ENCODE results near the gene MARVELD3.

Gene MARVELD3

DNA sequence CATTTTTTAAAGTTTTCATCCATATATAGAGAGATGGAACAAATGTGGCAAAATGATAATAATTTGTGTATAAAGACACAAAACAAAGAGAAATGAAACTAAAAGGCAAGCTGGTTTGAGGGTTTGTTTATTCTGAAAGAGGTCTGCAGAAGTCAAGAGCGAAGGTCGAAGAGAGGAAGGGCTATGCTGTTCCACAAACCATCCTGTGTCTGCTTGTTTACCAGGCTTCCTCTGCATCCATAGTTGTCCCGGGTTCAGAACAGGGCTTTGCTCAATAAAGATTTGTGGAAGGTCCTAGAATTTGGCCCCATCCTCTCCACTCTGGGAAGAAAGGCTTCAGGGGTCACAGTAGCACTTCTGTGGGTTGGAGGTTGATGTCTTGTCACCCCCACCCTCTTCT, 2.4 kb upstream of the MARVELD3 start:
- DNase-seq (ENCODE audit: low read depth, low spot score): no peak

DNA sequence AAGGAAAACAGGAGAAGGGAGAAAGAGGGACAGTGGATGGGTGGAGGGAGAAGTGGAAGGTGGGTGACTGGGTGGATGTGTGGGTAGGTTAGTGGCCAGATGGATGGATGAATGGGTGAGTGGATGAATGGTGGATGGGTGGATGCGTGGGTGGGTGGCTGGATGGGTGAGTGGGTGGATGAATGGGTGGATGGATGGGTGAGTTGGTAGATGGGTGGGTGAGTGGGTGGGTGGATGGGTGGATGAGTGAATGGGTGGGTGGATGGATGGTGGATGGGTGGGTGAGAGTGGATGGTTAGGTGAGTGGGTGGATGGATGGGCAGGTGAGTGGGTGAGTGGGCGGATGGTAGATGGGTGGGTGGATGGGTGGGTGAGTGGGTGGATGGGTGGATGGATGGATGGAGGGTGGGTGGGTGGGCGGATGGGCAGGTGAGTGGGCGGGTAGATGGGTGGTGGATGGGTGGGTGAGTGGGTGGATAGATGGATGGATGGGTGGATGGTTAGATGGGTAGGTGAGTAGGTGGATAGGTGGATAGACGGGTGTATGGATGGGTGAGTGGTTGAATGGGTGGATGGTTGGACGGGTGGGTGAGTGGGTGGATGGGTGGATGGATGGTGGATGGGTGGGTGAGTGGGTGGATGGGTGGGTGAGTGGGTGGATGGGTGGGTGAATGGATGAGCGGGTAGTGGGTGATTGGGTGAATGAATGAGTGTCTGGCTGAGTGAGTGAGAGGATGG, 702 bp upstream of the MARVELD3 start:
- no peak for DNase-seq (ENCODE audit: low read depth, low spot score)

DNA sequence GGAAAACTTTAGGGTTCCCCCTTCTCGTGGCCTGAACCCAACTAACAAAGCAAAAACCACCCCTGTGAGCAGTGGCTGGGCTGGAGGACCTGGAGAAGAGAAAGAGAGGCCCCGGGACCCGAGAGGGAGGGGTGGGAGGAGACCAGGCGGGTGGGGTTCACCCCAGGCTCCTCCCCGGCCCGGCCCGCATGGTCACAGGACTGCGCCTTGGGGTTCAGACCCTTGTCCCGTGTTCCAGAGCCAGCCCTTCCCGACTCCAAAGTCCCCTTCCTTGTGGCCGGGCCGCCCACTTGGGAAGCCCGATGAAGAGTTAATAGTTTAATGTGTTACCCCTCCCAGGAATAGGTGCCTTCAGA, 852 bp downstream of the MARVELD3 start:
- DNase-seq (ENCODE audit: low read depth, low spot score): no peak

DNA sequence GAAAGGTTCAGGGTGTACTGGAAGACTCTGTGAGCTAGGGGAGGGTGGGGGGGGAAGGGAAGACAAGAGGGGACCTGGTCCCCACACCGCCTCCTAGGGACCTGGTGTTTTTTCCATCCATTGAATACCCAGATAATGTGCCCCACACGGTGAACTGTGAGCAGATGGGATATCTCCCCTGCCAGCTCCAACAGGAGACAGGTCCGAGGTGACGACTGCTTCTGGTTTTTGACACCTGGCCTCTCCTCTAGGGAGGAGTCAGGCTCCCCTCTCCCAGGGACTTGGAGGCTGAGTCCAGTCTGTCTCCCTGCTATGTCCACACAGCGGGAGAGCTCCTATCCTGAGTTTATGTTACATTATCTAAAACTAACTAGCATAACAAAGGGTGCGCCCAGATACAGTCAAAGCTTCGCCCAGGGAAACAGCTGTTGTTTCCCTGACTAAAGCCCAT, 1.8 kb downstream of the MARVELD3 start:
- no peak for DNase-seq (ENCODE audit: low read depth, low spot score)

DNA sequence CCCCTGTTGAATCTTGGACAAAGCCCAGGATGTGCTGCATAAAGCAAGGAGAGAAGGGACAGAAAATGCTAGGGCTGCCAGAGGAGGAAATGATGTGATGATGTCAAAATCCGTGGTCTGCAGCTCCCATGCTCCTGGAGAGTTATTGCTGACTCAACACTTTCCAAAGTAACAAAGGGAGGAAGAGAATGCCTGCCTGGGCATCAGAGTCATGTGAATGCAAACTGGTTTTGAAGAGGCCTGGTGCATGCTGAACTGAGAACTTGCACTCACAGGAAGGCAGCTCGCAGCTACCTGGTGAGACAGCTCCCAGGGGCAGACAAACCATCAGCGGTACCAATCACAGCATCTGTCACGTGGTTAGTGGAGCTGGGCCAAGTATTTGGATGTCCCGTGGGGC, 2.8 kb downstream of the MARVELD3 start:
- no peak for DNase-seq (ENCODE audit: low read depth, low spot score)

DNA sequence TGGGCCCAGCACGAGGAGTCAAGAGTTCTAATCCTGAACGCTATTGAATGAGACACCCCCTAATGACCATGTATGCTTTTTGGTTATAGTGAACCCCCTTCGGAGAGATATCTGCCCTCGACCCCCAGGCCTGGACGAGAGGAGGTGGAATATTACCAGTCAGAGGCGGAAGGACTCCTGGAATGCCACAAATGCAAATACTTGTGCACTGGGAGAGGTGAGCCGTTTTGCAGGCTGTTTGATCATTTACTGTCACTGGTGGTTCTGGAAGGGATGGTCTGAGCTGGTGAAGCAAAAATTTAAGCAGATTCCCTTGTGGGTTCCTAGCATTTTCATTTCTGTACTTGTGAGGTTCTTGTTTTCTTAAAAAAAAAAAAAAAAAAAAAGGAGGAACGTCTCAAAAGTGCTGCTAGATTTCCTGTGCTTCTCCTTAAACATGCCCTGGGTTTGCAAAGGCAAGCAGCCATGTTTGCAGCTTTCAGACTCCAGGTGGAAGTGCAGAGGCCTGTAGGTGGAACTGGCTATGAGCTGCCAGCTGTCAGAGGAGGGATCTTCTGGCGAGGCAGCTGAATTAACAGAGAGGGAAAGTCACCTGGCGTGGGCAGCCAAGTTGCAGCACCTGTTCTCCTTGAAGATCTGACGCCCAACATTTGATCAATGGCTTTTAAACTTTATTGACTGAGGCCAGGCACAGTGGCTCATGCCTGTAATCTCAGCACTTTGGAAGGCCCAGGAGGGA, 3.5 kb downstream of the MARVELD3 start:
- DNase-seq (ENCODE audit: low read depth, low spot score): no peak

DNA sequence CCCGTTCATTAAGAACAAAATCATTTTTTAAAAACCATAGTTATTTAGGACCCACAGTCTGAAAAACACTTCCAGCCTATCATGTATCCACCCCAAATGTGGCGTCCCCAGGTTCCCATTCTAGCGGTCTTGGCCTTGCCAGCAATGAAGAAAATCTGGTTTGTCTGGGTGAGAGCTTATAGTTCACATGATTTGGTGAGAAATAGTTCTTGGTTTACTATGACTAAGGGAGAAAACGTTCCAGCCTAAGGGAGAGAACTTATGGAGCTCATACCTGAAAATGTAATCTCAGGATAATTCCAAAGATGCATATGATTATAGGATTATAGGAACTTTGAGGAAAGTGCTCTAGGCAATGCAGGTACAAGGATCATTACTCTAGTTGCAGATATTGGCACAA, 4.8 kb downstream of the MARVELD3 start:
- DNase-seq (ENCODE audit: low read depth, low spot score): no peak

DNA sequence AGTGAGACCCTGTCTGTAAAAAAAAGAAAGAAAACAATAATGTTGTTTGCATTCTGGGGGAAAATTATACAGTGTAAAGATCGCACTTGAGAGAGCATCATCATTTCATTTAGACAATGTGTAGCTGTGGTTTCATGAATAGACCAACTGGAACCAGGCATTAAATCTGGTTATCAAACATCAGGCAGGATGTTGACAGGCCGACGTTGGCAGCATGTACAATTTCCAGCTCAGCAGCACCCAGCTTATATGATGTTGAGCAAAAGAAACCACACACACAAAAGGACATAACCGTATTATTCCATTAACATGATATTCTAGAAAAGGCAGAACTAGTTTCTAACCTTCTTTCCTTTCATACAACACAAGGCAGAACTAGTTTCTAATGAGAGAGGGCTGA, 5.8 kb downstream of the MARVELD3 start:
- DNase-seq (ENCODE audit: low read depth, low spot score): no peak

DNA sequence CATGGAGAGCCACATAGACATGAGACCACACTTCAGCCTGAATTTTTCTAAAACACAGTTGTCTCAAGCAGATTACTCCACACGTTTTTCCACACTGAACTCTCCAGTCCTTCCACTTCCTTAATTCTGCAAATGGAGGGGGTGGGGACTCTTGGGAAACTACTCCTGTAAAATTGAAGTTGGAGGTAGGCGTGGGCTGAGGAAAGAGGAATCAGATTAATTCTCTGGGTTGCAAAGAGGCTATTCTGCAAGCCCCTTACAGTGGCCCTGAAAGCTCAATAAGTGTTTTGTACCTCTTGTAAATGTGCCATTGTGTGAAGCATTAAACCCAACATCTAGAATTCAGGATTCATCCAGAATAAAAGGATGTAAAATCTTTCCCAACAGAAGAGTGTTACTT, 9.6 kb downstream of the MARVELD3 start:
- no peak for DNase-seq (ENCODE audit: low read depth, low spot score)

DNA sequence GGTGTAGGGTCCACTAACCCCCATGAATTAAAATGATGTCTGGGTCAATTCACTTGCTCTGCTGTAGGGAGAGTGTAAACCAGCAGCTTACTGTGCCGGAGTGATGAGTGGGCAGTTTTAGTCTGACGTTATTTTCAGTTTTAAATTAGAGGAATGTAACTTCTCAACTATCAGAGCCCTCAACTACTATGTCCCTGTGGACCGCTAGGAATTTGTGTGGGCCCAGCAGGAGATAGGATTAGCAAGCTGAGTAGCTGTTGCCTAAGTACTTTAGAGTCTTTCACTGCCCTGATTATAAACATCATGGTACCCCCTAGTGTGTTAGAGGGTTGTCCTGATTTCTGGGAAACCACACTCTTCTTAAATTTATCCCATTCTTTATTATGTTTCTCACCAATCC, 11.4 kb downstream of the MARVELD3 start:
- no peak for DNase-seq (ENCODE audit: low read depth, low spot score)

DNA sequence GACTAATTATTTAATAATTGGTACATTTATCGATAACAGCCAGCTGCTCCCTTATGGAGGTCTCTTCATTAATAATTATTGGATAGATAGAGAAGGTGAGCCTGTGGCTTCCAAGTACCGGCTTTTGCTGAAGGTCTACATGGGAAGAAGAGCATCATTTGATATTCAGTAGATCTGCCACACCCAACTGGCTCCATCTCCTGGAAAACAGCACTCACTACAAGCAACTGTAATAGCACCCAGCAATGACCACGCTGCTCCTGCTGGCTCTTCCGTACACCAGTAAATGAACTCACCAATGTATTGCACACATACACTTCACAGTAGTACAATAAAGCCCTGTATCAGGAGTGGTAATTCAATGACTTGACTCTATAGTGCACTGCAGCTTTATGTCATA, 19.5 kb downstream of the MARVELD3 start:
- DNase-seq (ENCODE audit: low read depth, low spot score): no peak

DNA sequence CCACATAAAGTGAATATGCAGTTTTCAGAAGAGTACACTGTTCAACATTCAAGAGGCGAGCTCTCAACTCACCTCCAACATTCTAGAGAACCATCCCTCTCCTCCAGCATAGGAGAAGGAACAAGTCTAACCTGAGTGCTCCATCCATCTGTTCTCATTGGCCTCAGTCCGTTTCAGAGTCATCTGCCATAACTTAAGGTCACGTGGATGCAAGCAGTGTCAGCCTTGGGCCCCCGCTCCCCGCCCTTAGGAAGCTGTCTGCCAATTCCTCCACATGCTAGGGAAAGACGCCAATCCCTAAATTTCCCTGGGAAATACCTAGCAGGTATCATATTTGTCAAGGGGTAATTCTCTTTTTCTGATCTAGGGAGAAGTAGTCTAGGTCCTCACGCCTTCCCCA, 21.4 kb downstream of the MARVELD3 start:
- DNase-seq (ENCODE audit: low read depth, low spot score): no peak

DNA sequence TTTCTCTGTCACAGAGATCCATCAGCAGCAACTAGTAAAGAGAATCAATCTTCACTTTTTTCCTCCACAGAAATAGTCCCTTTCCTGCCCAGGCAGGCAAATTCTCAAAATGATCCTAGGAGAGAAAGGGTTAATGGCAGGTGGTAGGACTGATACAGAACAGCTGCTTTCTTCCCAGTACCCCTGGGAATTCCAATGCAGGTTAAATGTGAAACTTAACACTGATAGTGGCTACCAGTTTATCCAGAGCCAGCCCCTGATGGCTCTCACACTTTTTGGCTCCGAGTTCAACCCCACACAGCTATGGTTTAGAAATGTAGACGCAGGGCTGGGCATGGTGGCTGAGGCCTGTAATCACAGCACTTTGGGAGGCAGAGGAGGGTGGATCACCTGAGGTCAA, 22.2 kb downstream of the MARVELD3 start:
- DNase-seq (ENCODE audit: low read depth, low spot score): no peak

DNA sequence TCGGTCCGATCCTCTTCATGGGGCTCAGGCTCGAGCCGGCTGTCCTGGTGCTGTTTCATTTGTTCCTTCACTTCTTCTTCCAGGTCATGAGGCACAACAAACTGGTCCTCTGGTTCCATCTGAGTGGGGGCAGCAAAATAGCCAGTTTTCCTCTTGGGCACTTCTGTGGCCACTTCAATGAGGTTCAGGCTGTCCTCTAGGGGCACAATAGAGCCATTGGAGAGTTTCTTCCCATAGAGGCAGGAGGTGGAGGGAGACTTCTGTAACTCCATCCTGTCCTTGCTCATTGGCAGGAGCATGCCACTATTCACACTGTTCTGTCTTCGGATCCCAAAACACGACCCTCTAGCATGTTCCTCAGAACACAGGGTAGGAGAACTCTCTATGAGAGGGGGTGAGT, 22.9 kb downstream of the MARVELD3 start:
- DNase-seq (ENCODE audit: low read depth, low spot score): no peak

DNA sequence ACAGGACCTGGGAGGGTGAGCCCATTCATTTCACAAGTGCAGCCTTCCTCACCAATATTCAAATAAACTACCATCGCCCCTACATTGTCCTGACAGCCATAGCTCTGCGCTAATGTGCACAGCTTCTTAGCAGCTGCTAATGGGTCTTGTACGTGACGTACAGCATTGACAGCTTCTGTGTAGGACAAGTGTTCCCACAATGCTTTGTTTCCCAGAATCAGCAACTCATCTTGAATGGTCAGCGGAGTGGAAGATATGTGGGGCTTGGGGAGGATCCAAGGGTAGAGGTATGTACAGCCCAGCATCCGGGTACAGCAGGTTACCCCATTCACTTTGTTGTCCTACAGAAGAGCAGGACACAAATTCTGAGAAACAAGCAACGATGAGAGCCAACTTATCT, 23.7 kb downstream of the MARVELD3 start:
- no peak for DNase-seq (ENCODE audit: low read depth, low spot score)

DNA sequence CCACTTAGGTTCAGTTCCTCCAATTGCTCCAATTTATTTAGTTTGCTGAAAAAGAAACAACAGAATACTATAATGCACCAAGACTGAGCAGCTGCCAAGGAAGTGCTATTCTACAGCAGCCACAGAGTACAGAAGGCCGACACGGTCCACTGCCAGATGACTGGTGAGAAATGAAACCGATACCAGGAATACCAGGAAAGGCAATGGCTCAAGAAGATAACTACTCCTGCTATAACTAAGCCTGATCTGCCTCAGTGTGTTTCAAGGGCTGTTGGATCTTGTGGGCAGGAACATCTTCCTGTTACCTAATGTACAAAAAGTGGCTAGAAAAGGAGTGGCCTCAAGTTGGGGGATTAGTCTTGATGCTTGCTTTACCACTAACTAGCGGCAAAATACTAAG, 32.8 kb downstream of the MARVELD3 start:
- DNase-seq (ENCODE audit: low read depth, low spot score): no peak

DNA sequence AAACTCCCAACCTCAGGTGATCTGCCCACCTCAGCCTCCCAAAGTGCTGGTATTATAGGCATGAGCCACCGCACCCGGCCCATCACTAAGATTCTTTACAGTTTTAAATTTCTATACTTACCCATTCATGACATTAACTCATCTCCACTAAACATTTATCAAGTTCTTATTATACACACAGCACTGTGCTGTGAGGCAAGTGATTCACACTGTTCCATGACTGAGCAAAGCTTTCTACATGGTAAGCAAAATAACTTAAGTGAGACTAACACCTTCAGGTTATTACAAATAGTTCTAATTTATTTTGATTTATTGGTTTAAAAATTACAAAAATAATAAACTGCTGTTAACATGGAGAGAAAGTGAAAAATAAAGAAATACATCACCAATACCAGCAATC, 33.5 kb downstream of the MARVELD3 start:
- DNase-seq (ENCODE audit: low read depth, low spot score): no peak

DNA sequence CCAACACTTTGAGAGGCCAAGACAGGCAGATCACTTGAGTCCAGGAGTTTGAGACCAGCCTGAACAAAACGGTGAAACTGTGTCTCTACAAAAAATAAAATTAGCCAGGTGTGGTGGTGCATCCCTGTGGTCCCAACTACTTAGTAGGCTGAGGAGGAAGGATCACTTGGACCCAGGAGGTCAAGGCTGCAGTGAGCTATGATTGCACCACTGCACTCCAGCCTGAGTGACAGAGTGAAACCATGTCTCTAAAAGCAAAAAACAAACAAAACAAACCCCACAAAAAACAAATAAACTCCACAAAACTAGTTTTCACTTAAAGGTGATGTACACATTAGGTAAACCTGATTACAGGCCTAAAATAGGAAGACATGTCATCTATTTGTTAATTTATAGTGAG, 40.3 kb downstream of the MARVELD3 start:
- DNase-seq (ENCODE audit: low read depth, low spot score): no peak

DNA sequence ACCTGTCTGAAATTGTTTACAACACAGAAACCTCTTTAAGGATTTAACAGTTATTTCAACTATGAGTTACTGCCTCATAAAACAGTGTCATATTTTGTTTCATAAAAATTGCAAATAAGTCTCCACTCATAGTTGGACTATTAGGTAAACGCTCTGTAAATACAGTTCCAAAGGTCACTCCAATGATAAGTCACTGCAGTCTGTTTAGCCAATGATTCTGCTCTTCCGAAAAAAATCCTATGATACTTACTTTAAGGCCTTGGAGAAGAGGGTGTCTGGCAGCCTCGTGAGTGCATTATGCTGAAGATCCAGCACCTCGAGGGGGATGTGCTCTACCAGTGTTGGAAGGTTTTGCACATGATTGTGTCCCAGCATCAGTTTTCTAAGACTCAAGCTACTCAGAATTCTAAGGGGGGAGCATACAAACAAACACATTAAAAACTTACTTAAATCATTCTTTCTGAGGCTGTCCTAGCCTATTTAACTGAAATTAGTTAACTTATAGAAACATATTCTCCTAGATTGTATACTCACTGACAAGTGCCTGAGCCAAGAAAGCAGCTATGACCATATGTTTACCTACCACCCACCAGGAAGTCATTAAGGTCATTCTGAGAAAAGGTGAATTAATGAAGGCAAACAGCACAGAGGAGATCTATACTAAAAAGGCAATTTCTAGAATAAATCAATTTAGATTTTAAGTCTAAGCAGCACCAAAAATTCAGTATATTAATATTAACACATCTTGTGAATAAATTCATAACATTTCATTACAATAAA, 41.1 kb downstream of the MARVELD3 start:
- DNase-seq (ENCODE audit: low read depth, low spot score): no peak

DNA sequence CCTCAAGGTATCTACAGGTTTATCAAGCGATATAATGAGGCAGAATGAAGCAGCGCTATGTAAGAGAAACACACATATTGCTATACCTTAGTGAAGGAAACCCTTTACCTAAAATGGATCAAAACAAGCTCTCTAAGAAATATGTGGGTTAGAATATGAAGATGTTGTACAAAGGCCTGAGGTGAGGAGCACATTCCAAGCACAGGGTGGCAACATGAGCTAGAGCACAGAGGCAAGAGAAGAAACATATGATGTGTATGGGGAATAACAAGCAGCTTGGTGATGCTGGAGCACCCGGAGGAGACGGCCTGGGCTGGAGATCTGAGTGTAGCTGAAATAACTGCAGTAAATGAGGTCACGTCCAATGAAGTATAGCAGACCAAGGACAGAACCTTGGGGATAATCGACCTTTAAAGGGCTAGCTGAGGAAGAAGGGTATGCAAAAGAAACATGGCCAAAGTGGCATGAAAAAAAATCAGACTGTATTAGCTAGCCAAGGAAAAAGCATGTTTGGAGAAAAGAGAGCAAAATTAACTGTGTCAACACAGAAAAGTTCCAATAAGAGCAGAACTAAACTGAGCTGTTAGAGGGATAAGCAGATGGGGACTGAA, 44.0 kb downstream of the MARVELD3 start:
- no peak for DNase-seq (ENCODE audit: low read depth, low spot score)

DNA sequence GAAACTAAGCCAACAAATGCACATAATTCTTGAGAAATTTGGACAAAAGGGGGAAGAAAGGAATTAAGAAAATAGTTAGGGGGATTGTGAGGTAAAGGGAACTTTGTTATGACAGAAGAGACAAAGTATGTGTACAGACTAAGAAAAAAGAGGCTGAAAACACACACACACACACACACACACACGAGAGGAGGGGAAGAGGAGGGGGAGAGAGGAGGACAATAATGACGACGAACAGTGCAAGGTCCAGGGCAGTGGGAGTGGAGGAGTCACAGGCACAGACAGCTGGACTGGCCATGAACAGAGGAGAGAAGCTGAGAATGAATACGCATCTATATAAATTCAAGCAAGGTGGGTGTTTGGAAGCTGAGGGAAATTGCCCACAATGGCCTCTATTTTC, 44.6 kb downstream of the MARVELD3 start:
- DNase-seq (ENCODE audit: low read depth, low spot score): no peak

DNA sequence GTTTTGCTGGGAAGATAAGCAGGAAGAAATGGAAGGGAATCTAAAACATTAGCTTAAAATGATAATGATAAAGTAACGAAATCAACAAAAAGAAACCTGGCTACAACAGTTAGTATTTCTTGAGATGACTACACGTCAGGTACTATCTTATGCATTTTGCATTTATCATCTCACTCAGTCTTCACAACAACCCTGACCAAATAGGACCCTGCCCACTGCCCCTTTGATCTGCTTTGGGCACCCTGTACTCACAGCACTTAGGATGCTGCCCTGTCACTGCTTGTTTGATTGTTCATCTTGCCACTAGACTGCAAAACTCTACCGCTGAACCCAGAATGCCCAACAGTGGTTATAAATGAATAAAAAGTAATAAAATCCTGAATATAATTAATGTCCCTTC, 45.2 kb downstream of the MARVELD3 start:
- no peak for DNase-seq (ENCODE audit: low read depth, low spot score)
